K562 treated with DMSO at 1 percent for 48 hours (cell line): Measurements from ENCODE around the gene TRAPPC5. TPM values are rescaled to one million over a fixed set of nuclear protein-coding genes. Genes with fewer than 3 reads are reported as not detected.

Source experiments
- total RNA-seq: library from RNA; unstranded; fragments of 300-600 nt; gene quantifications from 2 replicates; pipeline ENCODE4 v1.2.3, GENCODE V29; 2022; ENCODE audit warnings: low replicate concordance; ENCODE audit errors: extremely low read depth

The TRAPPC5 gene
- total RNA-seq, result not detected in 2 replicates

DNA sequence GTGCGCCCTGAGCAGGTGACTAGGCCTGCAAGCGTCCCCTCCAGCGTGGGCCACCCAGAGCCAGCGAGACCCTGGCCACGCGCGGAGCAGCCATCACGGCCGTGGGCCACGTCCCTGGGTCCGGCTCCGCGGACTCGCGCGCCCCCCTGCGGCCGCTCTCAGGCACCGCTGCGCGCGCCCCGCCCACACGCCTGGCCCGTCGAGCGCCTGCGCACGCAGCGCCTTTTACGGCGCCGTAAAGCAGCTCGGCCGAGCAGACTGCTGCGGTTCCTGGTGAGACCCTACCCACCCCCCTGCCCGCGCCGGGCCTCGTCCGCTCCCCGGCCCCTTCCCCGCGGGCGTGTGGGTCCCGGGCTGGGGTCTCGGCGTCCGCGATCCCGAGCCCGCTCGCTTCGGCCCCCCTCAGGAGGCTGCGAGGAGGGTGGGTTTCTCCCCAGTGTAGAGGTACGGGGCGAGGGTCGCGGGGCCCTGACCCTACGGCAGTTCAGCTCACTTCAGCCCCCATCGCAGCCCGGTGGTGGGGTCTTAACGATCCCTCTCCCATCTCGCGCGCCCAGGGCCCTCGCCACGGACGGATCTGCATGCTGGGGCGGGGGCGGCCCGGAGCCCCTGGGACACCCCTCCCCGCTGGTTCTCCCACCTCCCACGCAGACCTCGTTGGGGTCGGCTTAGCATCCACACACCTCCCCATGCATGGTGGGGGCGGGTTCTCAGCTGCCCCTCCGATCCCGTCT is at the start of gene TRAPPC5:
TSS of gene TRAPPC5 (plus strand) at position 228 of the 734 bp plus-strand sequence. CDS start 1,421 bp downstream, outside the sequence.

DNA sequence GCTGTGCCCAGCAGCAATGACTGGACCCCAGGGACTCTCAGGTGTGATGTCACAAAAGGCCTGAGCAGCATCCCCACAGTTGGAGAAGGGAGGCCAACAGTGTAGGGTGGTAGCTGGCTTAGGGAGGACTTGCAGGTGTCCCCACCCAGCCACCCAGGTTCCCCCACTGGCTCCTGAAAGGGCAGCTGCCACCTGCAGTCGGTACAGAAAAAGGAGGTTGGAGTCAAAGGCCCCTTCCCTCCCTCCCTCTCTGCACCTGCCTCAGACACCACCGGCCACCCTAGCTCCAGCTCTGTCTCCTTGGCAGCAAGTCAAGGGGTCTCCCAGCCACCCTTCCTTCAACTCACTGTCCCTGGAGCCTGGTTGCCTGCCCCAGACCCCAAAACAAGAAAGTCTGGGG is 46.9 kb upstream of the TRAPPC5 start, which contains the start of gene PCP2:
TSS of gene PCP2 (minus strand) at position 22 of the 400 bp plus-strand sequence. CDS start 262 bp downstream, outside the sequence.

DNA sequence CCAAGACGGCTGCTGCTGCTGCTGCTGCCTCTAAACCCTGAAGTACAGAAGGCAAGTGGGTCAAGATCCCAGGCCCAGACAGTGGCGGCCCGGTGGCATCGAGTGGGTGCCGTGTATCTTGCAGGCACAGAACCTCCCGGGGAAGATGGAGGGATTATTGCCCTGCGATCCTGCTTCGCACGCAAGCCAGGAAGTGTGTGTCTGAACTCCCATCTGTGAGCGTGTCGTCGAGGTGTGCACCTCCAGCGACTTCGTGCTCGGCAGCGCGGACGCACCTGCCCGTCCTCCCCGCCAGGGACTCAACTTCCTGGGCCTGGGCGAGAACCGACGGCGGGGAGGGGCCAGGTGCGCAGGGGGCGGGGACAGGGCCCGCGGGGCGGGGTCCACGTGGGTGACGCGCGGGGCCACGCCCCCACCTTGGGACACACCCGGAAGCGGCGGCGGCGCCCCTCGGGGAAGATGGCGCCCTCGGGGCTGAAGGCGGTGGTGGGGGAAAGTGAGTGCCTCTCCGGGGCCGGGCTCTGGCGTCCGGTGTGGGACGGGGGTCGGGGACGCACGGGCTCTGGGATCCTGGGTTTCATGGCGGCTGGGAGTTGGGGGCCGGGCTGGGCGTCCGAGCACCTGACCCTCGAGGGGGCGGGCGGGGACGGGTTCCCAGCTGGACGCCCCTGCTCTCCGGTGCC is 43.8 kb upstream of the TRAPPC5 start, which contains the start of gene STXBP2:
TSS of gene STXBP2 (plus strand) at position 420 of the 683 bp plus-strand sequence. CDS start at position 460, 40 bp downstream.

DNA sequence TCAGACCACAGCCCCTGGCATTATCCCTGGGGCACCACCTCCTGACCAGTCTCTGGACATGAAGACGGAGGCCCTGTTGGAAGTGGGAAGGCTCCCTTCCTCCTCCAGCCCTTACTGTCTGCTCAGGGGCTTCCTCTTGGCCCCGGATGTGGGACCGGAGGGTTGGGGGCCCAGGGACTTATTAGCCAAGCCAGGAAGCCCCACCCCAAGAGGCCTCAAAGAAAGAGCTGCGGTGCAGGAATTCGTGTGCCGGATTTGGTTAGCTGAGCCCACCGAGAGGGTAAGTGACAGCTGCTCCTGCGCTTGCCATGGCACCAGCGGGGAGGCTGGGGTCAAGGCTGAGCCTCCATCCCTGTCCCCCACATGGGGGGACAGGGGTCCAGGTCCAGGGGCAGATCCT is 11.8 kb upstream of the TRAPPC5 start, which contains the start of gene RETN:
TSS of gene RETN (plus strand) at position 208 of the 400 bp plus-strand sequence. CDS start 278 bp downstream, outside the sequence.

DNA sequence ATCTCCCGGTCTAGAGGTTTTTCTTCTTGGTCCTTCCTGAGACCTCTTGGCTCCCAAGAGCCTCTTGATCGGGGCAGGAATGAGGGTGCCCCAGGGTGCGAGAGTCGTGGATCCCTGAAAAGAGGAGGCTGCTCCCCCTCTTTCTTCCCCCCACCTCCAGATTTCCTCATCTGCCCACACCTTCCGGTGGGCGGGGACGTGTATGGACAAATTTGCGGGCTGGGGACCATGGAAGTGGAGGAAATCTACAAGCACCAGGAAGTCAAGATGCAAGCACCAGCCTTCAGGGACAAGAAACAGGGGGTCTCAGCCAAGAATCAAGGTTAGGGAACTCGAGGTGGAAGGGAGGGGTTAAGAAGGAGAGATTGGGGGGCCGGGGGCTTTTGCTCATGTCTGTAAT is 3.8 kb upstream of the TRAPPC5 start, which contains the start of gene MCEMP1:
TSS of gene MCEMP1 (plus strand) at position 237 of the 400 bp plus-strand sequence. CDS start at position 268, 31 bp downstream.

DNA sequence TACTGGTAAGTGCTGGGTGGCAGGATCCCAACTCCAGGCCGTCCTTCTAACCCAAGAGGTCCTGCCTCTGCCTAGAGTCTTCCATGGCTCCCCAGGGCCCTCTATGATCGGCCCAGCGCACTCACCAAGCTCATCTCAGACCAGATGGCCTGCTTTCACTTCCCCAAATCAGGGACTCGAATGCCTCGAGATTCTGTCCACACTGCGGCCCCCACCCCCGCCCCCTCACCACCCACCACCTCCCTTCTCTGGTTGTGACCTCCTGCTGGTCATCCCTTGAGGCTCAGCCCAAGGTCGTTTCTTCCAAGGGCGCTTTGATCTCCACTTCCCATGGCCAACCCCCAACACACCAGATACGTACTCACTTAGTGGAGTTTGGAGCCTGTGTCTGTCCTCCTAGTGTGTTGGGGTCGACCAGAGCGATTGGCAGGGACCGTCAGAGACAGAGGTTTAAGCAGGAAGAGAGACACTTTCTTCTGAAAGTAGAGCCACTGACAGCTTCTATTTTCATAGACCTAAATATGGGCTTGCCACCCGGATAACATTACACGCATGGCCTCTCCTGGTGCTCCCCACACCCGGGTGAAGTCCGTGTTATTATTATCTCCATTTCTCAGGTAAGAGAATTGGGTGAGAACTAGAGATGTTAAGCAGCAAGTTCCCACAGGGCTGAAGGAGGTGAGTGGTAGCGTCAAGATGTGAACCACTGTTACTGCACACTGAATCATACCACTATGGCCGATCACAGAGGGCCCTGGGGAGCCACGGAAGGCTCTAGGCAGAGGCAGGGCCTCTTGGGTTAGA is 21.2 kb downstream of the TRAPPC5 start, which contains the start of gene FCER2:
TSS of gene FCER2 (minus strand) at position 478 of the 804 bp plus-strand sequence. CDS start 2,371 bp downstream, outside the sequence.

DNA sequence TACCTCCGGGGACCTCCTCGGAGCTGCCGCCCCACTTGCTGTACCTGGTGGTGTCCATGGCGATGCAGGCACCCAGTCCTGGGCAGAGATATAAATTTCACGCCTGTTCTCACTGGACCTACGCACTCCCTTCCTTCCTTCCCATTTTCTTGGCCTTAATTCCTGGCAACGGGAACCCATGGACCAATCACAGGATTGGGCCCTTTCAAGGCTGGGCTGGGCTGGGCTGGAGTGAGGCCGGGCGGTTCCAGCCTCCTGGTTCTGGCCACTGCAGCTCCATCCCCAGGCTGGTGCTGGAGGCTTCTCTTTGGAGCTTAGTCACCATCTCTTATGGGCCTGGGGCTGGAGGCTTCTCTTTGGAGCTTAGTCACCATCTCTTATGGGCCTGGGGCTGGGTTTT is 51.4 kb downstream of the TRAPPC5 start, which contains the start of gene CLEC4G:
TSS of gene CLEC4G (minus strand) at position 66 of the 400 bp plus-strand sequence. CDS start at position 58, 8 bp downstream.

Other genes starting within 250 kb of the TRAPPC5 start
- not detected in 2 replicates for gene PEX11G, start 191.8 kb upstream of the TRAPPC5 start, total RNA-seq
- not detected in 2 replicates for gene ZNF358, start 164.7 kb upstream of the TRAPPC5 start, total RNA-seq
- not detected in 2 replicates for gene MCOLN1, start 158.2 kb upstream of the TRAPPC5 start, total RNA-seq
- not detected in 2 replicates for gene PNPLA6, start 145.1 kb upstream of the TRAPPC5 start, total RNA-seq
- not detected in 2 replicates for gene CAMSAP3, start 85.0 kb upstream of the TRAPPC5 start, total RNA-seq
- gene XAB2, start 51.3 kb upstream of the TRAPPC5 start, total RNA-seq, result not detected in 2 replicates
- not detected in 2 replicates for gene PET100, start 51.0 kb upstream of the TRAPPC5 start, total RNA-seq
- gene PCP2, start 47.1 kb upstream of the TRAPPC5 start, total RNA-seq, result not detected in 2 replicates
- not detected in 2 replicates for gene STXBP2, start 43.7 kb upstream of the TRAPPC5 start, total RNA-seq
- not detected in 2 replicates for gene RETN, start 11.8 kb upstream of the TRAPPC5 start, total RNA-seq
- gene MCEMP1, start 3.7 kb upstream of the TRAPPC5 start, total RNA-seq, result not detected in 2 replicates
- gene FCER2, start 21.3 kb downstream of the TRAPPC5 start, total RNA-seq, result not detected in 2 replicates
- gene CLEC4G, start 51.3 kb downstream of the TRAPPC5 start, total RNA-seq, result not detected in 2 replicates
- not detected in 2 replicates for gene CD209, start 66.7 kb downstream of the TRAPPC5 start, total RNA-seq
- gene CLEC4M, start 82.4 kb downstream of the TRAPPC5 start, total RNA-seq, result not detected in 2 replicates
- gene EVI5L, start 149.4 kb downstream of the TRAPPC5 start, total RNA-seq, result not detected in 2 replicates
- not detected in 2 replicates for gene PRR36, start 193.6 kb downstream of the TRAPPC5 start, total RNA-seq
- gene LRRC8E, start 207.7 kb downstream of the TRAPPC5 start, total RNA-seq, result not detected in 2 replicates
- not detected in 2 replicates for gene MAP2K7, start 223.0 kb downstream of the TRAPPC5 start, total RNA-seq
- not detected in 2 replicates for gene TGFBR3L, start 234.0 kb downstream of the TRAPPC5 start, total RNA-seq
- not detected in 2 replicates for gene SNAPC2, start 239.5 kb downstream of the TRAPPC5 start, total RNA-seq
- gene CTXN1, start 245.3 kb downstream of the TRAPPC5 start, total RNA-seq, result not detected in 2 replicates